Chondrocyte (in vitro differentiated cells): ENCODE data around the gene GRK6. TPM values are rescaled to one million over a fixed set of nuclear protein-coding genes. Genes with fewer than 3 reads are reported as not detected.
A peak's percentile ranks its signal among the peaks of the same experiment; 100 is the strongest.

ENCODE experiments used
- DNase-seq: peaks from one replicate; pipeline ENCODE4 v3.0.0; 2021; ENCODE audit warnings: mixed read lengths, low spot score
- H3K27ac Mint-ChIP-seq: one replicate; pipeline ENCODE4 v1.8.0; 2021; ENCODE audit warnings: mild to moderate bottlenecking, moderate library complexity, mixed read lengths; ENCODE audit not compliant: unreplicated experiment
- H3K27me3 Mint-ChIP-seq: 2 replicates; pipeline ENCODE4 v1.8.0; 2021; ENCODE audit warnings: low read depth, mixed read lengths
- H3K36me3 Mint-ChIP-seq: 2 replicates; pipeline ENCODE4 v1.8.0; 2021; ENCODE audit warnings: low read depth, mixed read lengths
- H3K4me1 Mint-ChIP-seq: 2 replicates; pipeline ENCODE4 v1.8.0; 2021; ENCODE audit warnings: low read depth, mild to moderate bottlenecking, mixed read lengths
- H3K4me3 Mint-ChIP-seq: one replicate; pipeline ENCODE4 v1.8.0; 2021; ENCODE audit warnings: mild to moderate bottlenecking, moderate library complexity, mixed read lengths; ENCODE audit not compliant: unreplicated experiment
- H3K9me3 Mint-ChIP-seq: 2 replicates; pipeline ENCODE4 v1.8.0; 2021; ENCODE audit warnings: low read depth, mixed read lengths
- total RNA-seq: library from RNA; stranded (reverse); gene quantifications from 3 replicates; pipeline ENCODE4 v1.2.1, GENCODE V29; 2021
- TF ChIP-seq, protein P1 (sequence below): fragments of 200-600 bp; sonication (generic); IDR thresholded peaks from 2 replicates; pipeline ENCODE4 v1.5.0; 2021; ENCODE audit warnings: antibody characterized with exemption, mild to moderate bottlenecking, moderate library complexity

The GRK6 gene
- total RNA-seq, 1 donor from 2014 or later = 26.3 TPM

DNA sequence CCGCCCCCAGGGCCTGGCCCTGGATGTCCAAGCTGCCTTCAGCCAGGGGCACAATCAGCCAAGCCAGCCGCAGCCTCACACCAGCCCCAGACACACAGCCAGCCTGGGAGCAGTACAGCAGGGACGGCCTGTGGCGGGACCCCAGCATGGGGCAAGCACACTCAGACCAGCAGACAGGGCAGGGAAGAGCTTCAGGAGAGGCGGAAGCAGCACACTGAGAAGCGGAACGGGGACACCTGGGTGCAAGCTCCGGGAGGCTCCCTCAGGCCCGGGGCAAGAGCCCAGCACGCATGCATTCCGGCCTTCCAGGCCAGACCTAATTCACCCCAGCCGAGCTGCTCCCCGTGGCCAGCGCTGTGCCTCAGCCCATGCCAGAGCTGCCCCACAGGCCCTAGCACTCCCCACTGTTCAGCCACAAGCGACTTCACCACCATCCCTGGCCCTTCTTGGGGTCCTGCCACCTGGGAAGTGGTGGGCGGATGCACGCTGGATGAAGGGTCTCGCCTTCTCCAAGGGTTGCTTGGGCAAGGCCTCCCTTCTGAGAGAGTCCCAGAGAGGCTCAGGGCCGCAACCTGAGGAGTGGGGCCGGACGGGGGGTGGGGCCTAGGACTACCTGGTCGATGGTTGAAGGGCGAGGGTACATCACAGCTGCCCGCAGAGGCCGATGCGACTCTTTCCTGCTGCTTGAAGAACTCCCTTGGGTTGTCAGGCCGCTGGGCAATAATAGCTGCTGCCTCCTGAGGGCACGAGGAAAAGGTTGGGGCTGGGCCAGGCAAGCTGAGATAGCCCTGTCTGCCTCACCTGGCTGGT is 33.5 kb downstream of the GRK6 start:
- Mint-ChIP-seq H3K36me3 (peaks cover 19% of the 10 kb centered on the region), H3K27ac (peak overlapping the region; percentile 54), H3K4me1 (peaks cover 13% of the 10 kb centered on the region), H3K9me3 (no peaks in the 10 kb centered on the region), H3K27me3 (no peaks in the 10 kb centered on the region), H3K4me3 (no peak overlapping the region)
- DNase-seq = no peak
- TF ChIP-seq, protein P1, sequence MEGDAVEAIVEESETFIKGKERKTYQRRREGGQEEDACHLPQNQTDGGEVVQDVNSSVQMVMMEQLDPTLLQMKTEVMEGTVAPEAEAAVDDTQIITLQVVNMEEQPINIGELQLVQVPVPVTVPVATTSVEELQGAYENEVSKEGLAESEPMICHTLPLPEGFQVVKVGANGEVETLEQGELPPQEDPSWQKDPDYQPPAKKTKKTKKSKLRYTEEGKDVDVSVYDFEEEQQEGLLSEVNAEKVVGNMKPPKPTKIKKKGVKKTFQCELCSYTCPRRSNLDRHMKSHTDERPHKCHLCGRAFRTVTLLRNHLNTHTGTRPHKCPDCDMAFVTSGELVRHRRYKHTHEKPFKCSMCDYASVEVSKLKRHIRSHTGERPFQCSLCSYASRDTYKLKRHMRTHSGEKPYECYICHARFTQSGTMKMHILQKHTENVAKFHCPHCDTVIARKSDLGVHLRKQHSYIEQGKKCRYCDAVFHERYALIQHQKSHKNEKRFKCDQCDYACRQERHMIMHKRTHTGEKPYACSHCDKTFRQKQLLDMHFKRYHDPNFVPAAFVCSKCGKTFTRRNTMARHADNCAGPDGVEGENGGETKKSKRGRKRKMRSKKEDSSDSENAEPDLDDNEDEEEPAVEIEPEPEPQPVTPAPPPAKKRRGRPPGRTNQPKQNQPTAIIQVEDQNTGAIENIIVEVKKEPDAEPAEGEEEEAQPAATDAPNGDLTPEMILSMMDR = no peak

DNA sequence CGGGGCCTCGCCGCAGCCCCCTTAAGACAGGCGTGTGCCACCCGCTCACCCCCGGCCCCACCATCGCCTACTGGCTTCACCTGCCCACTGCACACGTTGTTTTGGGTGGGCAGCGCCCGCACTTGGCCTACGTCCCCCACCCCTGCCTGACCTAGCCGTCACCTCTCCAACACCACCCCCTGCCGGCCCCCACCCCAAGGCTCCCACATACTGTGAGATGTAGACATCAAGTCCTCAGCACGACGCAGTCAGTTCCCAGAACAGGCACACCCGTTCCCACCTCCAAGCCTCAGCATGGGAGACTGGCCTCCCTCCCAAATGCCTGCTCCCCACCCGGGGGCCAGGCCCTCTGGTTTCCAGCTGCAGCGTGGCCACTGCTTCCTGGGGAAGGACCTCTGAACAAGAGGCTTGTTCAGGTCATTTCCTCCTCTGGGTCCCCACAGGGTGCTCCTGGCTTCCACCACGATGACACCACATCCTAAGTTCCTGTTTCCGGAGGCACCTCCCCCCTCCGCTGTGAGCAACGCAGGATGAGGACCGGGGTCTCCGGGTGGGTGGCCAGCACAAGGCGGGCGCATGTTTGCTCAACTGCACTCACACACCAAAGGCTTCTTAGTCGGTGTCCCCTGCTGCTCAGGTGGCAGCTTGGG is 35.7 kb downstream of the GRK6 start:
- no peak for DNase-seq
- no peaks in the 10 kb centered on the region for H3K27me3 Mint-ChIP-seq
- TF ChIP-seq, protein P1 = no peak
- peaks cover 32% of the 10 kb centered on the region for H3K36me3 Mint-ChIP-seq
- H3K4me3 Mint-ChIP-seq = no peak overlapping the region
- H3K9me3 Mint-ChIP-seq = peaks cover 5% of the 10 kb centered on the region
- peaks cover 4% of the 10 kb centered on the region for H3K4me1 Mint-ChIP-seq
- H3K27ac Mint-ChIP-seq = no peak overlapping the region

GRCh38 chr5:177465044-177465443 is 38.6 kb downstream of the GRK6 start:
- Mint-ChIP-seq H3K9me3 (peaks cover 5% of the 10 kb centered on the region), H3K27ac (no peak overlapping the region), H3K4me3 (no peak overlapping the region), H3K27me3 (no peaks in the 10 kb centered on the region), H3K36me3 (peaks cover 38% of the 10 kb centered on the region), H3K4me1 (peaks cover 19% of the 10 kb centered on the region)
- TF ChIP-seq, protein P1 = no peak
- DNase-seq = no peak

- Mint-ChIP-seq H3K36me3 (peaks cover 37% of the 10 kb centered on the region), H3K27ac (peak overlapping the region; percentile 45)
- no peak for DNase-seq
Measured at GRCh38 chr5:177466861-177467260, 40.4 kb downstream of the GRK6 start.

GRCh38 chr5:177467436-177467835 is 41.0 kb downstream of the GRK6 start:
- Mint-ChIP-seq H3K9me3 (peaks cover 5% of the 10 kb centered on the region), H3K27ac (no peak overlapping the region), H3K4me1 (peaks cover 42% of the 10 kb centered on the region), H3K4me3 (no peak overlapping the region), H3K36me3 (peaks cover 37% of the 10 kb centered on the region), H3K27me3 (no peaks in the 10 kb centered on the region)
- TF ChIP-seq, protein P1 = no peak
- DNase-seq = no peak

More at GRCh38 chr5:177466861-177467260, 40.4 kb downstream of the GRK6 start:
- Mint-ChIP-seq H3K27me3 (no peaks in the 10 kb centered on the region), H3K9me3 (peaks cover 5% of the 10 kb centered on the region), H3K4me1 (peaks cover 37% of the 10 kb centered on the region), H3K4me3 (no peak overlapping the region)
- TF ChIP-seq, protein P1 = no peak
